GM21786 (cell line): ENCODE data around the gene NDRG2.

ENCODE experiments used
- ATAC-seq: cut with Tn5 transposase; IDR thresholded peaks from one replicate; pipeline ENCODE4 v1.9.1; 2021; ENCODE audit not compliant: unreplicated experiment

Gene NDRG2

GRCh38 chr14:21037156-21037555 lies 12.3 kb upstream of the NDRG2 start:
- no peak for ATAC-seq

GRCh38 chr14:21036751-21037150 lies 11.9 kb upstream of the NDRG2 start:
- no peak for ATAC-seq

- no peak for ATAC-seq
Observed at GRCh38 chr14:21034707-21035106, 9.8 kb upstream of the NDRG2 start, which contains the start of gene RNASE13. RNASE13 (minus strand) TSS chr14:21034807; CDS start chr14:21034288, 519 bp downstream.

- ATAC-seq = no peak
Observed at GRCh38 chr14:21033133-21033698, 8.4 kb upstream of the NDRG2 start.

GRCh38 chr14:21032326-21033132 lies 7.7 kb upstream of the NDRG2 start:
- ATAC-seq = no peak

- ATAC-seq = no peak
Observed at GRCh38 chr14:21030531-21030930, 5.7 kb upstream of the NDRG2 start.

- no peak for ATAC-seq
Observed at GRCh38 chr14:21029917-21030316, 5.1 kb upstream of the NDRG2 start, which contains the start of gene TPPP2. TPPP2 (plus strand) TSS chr14:21030217; CDS start chr14:21030582, 365 bp downstream.

- ATAC-seq = no peak
Observed at GRCh38 chr14:21026988-21027315, 2.1 kb upstream of the NDRG2 start.

- ATAC-seq = no peak
Observed at GRCh38 chr14:21026274-21026987, 1.6 kb upstream of the NDRG2 start.

- ATAC-seq = no peak
Observed at GRCh38 chr14:21025371-21026273, 761 bp upstream of the NDRG2 start.

GRCh38 chr14:21023817-21024584 lies 860 bp downstream of the NDRG2 start:
- ATAC-seq = no peak

GRCh38 chr14:21023174-21023573 lies 1.7 kb downstream of the NDRG2 start:
- no peak for ATAC-seq

GRCh38 chr14:21022686-21023085 lies 2.2 kb downstream of the NDRG2 start:
- ATAC-seq = no peak

- ATAC-seq = no peak
Observed at GRCh38 chr14:21020977-21021545, 3.8 kb downstream of the NDRG2 start.

GRCh38 chr14:21019366-21019765 lies 5.5 kb downstream of the NDRG2 start:
- no peak for ATAC-seq

GRCh38 chr14:21018781-21019180 lies 6.1 kb downstream of the NDRG2 start:
- no peak for ATAC-seq

GRCh38 chr14:21018286-21018685 lies 6.6 kb downstream of the NDRG2 start:
- ATAC-seq = no peak

GRCh38 chr14:21017528-21018245 lies 7.2 kb downstream of the NDRG2 start:
- no peak for ATAC-seq
